HG03025 (cell line): Measurements from ENCODE around the gene ELF2.
"Not testable (repeated sequence)": the region's sequence is repeated elsewhere in the genome, so short reads cannot be mapped to it uniquely, and the experiment has no call there.

Source experiments
- ATAC-seq: cut with Tn5 transposase; IDR thresholded peaks from one replicate; pipeline ENCODE4 v1.9.1; 2021; ENCODE audit warnings: mild to moderate bottlenecking, moderate library complexity; ENCODE audit not compliant: unreplicated experiment, low FRiP score

The ELF2 gene

GRCh38 chr4:139083607-139083955 lies 93.4 kb downstream of the ELF2 start:
- ATAC-seq = peak; percentile 29

DNA sequence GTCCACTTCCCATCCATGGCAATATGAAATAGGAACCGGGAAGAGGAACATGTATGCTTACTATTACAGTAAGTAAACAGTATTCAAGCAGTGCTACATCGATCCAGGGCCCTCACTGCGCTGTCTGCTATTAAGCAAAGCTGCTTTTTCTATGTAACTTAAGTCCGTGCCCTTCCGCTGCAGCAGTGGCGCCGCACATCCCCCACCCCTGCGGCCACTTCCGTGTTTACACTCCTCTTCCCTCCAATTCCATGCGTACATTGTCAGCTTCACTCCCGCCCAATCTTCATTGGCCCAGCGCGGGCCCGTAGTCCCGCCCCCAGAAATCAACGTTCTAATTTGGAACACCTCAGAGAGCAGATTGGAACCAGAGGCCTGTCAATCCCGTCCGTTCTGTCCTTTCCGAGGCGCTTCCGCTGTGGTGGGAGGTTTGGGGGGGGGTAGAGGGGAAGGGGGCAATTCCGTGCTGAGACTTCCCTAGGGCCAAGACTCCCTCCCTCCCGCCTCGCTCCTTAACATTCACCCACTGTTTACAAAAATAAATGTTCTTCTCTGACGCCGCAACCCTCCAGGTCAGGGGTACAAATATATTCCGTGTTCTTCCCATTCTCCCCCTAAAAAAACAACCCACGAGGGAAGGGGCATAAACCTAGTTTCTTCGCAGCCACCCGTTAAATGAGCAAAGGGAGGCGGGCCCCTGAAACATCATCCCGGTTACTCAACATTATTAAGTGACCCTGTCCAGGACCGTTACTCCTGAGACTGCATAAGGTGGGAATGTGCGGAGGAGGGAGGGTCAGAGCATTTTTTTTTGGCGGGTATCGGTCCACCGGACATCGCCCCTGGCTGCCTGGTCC lies 94.0 kb downstream of the ELF2 start:
- peak; percentile 83 for ATAC-seq

DNA sequence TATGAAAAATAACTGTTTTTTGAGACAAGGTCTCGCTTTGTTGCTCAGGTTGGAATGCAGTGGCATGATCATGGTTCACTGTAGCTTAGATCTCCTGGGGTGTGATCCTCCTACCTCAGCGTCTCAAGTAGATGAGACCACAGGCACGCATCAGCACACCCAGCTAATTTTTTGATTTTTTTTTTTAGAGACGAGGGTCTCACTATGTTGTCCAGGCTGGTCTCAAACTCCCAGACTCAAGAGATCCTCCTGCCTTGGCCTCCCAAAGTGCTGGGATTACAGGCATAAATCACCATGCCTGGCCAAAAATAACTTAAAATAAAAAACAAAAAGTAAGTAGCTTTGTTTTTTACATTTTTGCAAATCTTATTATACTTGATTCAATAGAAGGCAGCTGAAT lies 98.1 kb downstream of the ELF2 start:
- no peak for ATAC-seq

- ATAC-seq = no peak
Measured at GRCh38 chr4:139077567-139078355, 99.3 kb downstream of the ELF2 start.

DNA sequence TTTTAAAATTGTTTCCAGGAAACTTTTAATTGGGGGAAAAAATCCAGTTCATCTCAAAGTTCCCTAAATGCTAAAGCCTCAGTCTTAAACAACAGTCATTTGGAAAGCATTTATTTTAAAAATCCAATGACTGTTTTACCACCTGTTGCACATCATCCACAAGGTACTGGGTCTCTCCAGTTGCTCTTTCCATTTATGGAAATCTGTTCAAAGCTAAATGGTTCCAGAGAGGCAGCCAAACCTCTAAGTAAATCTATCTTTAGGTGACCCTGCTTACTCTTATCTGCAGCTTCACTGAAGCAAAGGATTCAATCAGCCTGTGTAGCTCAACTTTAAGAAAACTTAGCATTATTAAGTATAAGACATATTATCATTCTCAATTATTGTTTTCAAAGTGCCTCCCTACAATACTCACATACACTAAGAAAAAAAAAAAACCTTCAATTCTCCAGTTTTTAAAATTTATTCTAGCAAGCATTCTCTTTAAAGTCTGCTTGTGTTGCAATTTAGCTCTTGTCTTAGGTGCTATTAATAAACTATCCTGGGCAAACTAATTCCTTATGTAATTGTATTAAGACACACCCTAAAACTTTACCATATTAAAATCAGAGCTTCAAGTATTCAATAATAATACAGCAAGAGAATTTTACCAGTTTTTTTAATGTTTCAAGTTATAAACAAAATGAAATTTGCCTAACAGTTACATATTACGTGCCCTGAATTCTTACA lies 100.8 kb downstream of the ELF2 start:
- no peak for ATAC-seq

DNA sequence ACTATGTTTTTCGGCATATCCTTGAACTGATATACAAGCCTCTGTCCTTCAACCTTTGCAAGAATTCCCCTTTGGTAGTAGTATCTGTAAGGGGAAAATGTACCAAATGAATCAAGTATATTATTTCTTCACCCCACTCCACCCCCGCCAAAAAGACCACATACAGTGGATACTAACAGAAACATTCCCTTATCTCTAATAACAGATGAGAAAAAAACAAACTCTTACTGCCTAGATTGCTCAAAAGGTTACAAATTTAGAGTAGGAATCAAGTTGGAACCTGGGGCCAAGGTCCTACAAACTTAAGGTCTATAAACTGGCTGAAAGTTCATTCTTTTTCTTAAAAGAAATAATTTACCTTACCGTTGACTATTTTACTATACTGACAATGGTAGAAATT lies 116.4 kb downstream of the ELF2 start:
- no peak for ATAC-seq

DNA sequence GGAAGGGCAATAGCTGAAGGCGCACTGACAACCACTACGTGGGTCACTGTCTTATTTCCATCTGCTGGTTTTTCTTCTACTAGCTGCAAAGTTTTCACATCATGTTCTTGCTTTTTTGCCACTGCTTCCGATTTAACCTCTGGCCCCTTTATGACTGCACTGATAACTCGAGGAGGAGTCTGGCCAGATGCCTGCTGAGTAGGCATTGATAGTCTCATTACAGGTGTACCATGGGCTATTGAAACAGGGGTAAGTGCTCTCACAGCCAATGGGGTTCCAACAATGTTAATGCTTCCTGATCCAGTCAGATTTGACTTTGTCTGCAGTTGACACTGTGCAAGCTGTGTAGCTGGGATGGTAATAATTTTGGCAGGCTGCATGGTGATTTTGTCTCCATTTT lies 118.0 kb downstream of the ELF2 start:
- ATAC-seq = not testable (repeated sequence)

DNA sequence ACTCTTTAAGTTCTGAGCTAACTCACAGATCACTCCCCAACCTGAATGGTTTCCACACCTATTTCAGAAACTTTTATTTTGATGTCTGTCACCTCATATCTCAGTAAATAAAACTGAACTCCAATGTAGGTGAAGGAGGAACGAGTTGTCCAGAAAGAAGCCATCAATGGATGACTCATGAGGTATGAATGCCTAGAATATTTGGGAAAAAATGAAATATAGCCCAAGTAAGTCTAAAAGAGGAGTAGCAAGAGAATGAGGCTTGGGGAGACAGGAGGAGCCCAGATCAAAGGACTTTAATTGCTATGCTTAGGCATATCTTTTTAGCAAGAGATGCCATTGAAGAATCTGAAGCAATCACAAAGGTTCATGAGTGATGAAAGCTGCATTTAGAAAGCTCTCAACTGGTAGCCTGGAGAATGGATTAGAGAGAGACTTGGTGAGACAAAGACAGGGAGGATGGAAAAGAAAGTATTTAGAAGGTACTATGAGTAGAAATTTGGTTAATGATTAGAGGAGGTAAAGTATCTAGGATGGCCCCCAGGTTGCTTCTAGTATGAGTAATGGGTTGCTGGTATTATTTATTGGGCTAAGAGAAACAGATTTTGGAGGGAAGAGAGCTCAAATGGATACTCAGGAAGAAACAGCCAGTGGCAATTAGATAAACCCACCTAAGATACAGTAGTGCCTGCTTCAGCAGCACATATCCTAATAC lies 122.1 kb downstream of the ELF2 start:
- no peak for ATAC-seq

DNA sequence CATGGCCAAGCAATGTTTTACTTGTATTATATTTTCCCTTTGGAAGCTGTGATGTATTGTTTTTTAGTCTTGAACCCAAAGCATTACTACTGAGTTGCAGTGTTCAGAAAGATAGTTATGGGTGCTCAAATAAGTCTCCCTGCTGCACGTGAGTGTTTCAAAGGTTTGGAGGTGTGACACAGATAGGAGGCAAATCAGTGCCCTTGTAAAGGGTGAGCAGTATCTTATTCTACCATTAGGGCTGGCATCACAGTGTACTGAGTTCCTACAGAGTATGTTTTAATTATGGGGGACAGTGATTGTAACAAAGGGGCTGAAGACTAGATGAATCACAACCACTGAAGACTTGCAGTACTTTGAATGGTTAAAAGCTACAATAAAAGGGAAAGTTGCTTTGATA lies 123.1 kb downstream of the ELF2 start:
- no peak for ATAC-seq

- ATAC-seq = no peak
Measured at GRCh38 chr4:139050446-139050845, 126.6 kb downstream of the ELF2 start.

DNA sequence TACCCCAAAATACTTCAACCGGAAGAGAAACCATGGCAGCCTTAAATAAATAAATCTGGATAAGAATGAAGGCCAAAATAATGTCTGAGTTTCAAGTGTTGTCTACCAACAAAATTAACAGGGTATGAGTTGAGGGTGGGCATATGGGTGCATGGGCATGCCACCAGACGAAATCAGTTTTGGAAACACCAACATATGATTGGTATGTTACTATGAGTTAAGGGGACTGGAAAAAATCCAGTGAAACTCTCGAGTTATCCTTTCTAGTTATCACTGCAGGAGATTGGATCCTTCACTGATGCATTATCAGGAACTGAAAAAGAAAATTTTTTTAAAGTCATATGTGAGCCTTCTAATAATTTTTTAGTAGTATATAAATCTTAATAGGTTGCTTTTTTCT lies 129.0 kb downstream of the ELF2 start:
- ATAC-seq = no peak

DNA sequence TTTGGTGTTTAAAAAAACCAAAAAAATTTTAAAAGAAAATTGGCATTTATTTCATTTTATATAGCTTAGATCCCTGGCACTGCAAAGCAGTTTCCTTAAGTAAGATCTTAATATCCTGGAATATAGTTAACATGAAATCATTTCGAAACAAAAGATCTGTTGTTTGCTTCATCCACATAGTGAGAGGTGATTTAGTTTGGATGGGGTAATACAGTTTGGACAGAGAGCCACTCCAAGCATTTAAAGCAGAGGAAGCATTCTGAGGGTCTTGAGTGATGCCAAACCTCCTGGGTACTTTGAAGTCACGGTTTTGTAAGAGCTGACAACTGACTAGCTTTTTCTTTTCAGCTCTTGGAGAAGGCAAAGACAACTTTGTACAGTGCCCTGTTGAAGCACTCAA lies 132.7 kb downstream of the ELF2 start:
- no peak for ATAC-seq

DNA sequence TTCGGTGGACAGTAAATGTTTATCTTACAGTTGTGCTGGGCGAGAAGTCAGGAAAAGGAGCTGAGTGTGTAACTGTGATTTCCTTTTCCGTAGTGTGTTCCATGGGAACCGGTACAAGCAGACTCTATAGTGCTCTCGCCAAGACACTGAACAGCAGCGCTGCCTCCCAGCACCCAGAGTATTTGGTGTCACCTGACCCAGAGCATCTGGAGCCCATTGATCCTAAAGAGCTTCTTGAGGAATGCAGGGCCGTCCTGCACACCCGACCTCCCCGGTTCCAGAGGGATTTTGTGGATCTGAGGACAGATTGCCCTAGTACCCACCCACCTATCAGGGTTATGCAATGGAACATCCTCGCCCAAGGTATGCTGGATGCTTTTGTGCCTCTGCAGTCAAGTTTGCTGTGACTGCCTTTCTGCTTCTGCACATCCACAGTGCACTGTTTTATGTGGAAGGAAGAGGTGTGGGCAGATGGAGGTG lies 134.0 kb downstream of the ELF2 start:
- no peak for ATAC-seq

GRCh38 chr4:139038874-139039443 lies 138.1 kb downstream of the ELF2 start:
- no peak for ATAC-seq

GRCh38 chr4:139036885-139037284 lies 140.1 kb downstream of the ELF2 start:
- ATAC-seq = no peak

- ATAC-seq = no peak
Measured at GRCh38 chr4:139035650-139036049, 141.4 kb downstream of the ELF2 start.

- ATAC-seq = no peak
Measured at GRCh38 chr4:139030614-139031235, 146.3 kb downstream of the ELF2 start.

DNA sequence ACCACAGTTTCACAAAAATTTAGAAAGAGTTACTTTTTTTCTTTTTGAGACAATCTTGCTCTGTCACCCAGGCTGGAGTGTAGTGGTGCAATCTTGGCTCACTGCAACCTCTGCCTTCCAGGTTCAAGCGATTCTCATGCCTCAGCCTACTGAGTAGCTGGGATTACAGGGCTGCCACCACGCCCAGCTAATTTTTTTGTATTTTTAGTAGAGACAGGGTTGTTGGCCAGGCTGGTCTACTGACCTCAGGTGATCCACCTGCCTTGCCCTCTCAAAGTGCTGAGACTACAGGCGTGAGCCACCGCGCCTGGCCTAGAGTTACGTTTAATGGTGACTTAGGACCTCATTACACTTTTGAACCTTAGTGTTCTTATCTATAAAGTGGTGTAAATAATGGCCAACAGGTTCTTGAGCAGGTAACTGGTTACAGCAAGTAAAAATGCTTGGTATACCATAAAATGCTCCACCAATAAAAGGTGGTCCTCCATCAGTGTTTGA lies 147.1 kb downstream of the ELF2 start:
- not testable (repeated sequence) for ATAC-seq

DNA sequence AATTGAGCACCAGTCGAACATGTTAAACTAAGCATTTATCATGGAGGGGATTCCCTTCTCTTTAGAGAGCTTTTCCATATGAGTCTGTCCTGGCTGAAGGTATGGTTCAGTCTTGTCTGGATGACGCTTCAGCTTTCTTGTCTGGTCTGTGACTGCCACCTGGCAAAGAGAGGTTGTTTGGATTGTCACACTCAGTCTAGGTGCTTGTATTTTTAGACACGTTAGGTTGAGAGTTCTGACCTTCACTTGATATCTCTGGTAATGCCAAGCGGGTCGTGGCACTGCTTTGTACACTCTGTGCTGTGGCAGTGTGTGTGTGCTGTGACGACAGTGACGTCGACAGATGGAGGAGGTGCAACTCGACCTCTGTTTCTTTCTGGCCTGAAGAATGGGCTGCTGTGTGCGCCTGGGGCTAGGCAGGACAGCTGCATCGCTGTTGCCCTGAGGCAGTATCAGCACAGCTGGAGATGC lies 148.8 kb downstream of the ELF2 start:
- ATAC-seq = no peak
